PC-9 (cell line): ENCODE measurements around the gene RXRA. TPM values are rescaled to one million over a fixed set of nuclear protein-coding genes. Genes with fewer than 3 reads are reported as not detected.

Source experiments
- BruUV-seq: library from RNA; stranded (reverse); fragments of 400-500 nt; replicated peaks from 2 replicates; lab custom pipeline; 2021; lab: Mats Ljungman, UMichigan
- CTCF ChIA-PET: fragments of 300-600 bp; sonication (Branson Sonifier 250); formaldehyde crosslinking; loops from one replicate; lab custom pipeline; 2022; ENCODE audit warnings: antibody characterized with exemption; lab: Charles Lee
- POLR2A ChIA-PET: fragments of 300-600 bp; sonication (Branson Sonifier 250); formaldehyde crosslinking; loops from one replicate; lab custom pipeline; 2022; ENCODE audit warnings: antibody characterized with exemption; ENCODE audit not compliant: unreplicated experiment; lab: Charles Lee
- DNase-seq, 2 experiments: peaks; one replicate each; pipeline versions ENCODE4 v3.0.0 to v3.0.0-alpha.2; 2015 to 2022; ENCODE audit warnings: mixed read lengths in 1 of 2
- H2AFZ ChIP-seq: fragments of 200-600 bp; sonication (generic); 2 replicates; pipeline ENCODE4 v1.8.1; 2017; ENCODE audit warnings: antibody characterized with exemption
- H3F3A ChIP-seq: fragments of 200-600 bp; sonication (generic); 2 replicates; pipeline ENCODE4 v1.8.1; 2017; ENCODE audit warnings: antibody characterized with exemption, mild to moderate bottlenecking, low read depth; ENCODE audit not compliant: insufficient read depth
- H3K27ac ChIP-seq: fragments of 200-600 bp; sonication (generic); 2 replicates; pipeline ENCODE4 v1.6.1; 2016; ENCODE audit warnings: mixed run types
- H3K27me3 ChIP-seq: fragments of 200-600 bp; sonication (generic); 2 replicates; pipeline ENCODE4 v1.6.1; 2016; ENCODE audit warnings: low read depth, mixed run types; ENCODE audit not compliant: insufficient read depth
- H3K36me3 ChIP-seq: fragments of 200-600 bp; sonication (generic); 2 replicates; pipeline ENCODE4 v1.6.1; 2016; ENCODE audit warnings: low read depth, mixed run types
- H3K4me1 ChIP-seq: fragments of 200-600 bp; sonication (generic); replicated peaks from 2 replicates; pipeline ENCODE4 v1.6.1; 2016; ENCODE audit warnings: mixed run types; ENCODE audit not compliant: insufficient read depth
- H3K4me2 ChIP-seq: fragments of 200-600 bp; sonication (generic); 2 replicates; pipeline ENCODE4 v1.6.1; 2017; ENCODE audit warnings: mixed run types
- H3K4me3 ChIP-seq: fragments of 200-600 bp; sonication (generic); 2 replicates; pipeline ENCODE4 v1.6.1; 2016; ENCODE audit warnings: mixed run types
- H3K79me2 ChIP-seq: fragments of 200-600 bp; sonication (generic); 2 replicates; pipeline ENCODE4 v1.6.1; 2017; ENCODE audit warnings: low read depth, mixed run types
- H3K9me2 ChIP-seq: fragments of 200-600 bp; sonication (generic); 2 replicates; pipeline ENCODE4 v1.8.1; 2017; ENCODE audit warnings: mild to moderate bottlenecking; ENCODE audit not compliant: insufficient read depth
- H3K9me3 ChIP-seq: fragments of 200-600 bp; sonication (generic); 2 replicates; pipeline ENCODE4 v1.8.1; 2016; ENCODE audit warnings: low read depth; ENCODE audit not compliant: insufficient read depth
- H4K20me1 ChIP-seq: fragments of 200-600 bp; sonication (generic); 2 replicates; pipeline ENCODE4 v1.8.1; 2017; ENCODE audit not compliant: insufficient read depth
- CTCF ChIP-seq: fragments of 200-600 bp; sonication (generic); conservative IDR thresholded peaks from 2 replicates; pipeline ENCODE4 v1.6.1; 2017; ENCODE audit warnings: mixed run types, antibody characterized with exemption, mild to moderate bottlenecking, moderate library complexity
- EZH2 ChIP-seq: fragments of 200-600 bp; sonication (generic); IDR thresholded peaks from 2 replicates; pipeline ENCODE4 v1.8.0; 2017; ENCODE audit warnings: antibody characterized with exemption, low read depth
- intact Hi-C: fragments of 100-400 bp; cut with micrococcal nuclease; formaldehyde crosslinking; loops from one replicate; pipeline ENCODE4 v1.10.0; 2022; ENCODE audit not compliant: unreplicated experiment
- total RNA-seq: library from RNA; stranded (reverse); gene quantifications from 2 replicates; pipeline ENCODE4 v1.2.3, GENCODE V29; 2021

The RXRA gene
- total RNA-seq, 1 experiment from 2014 or later, result 146 TPM

- Histone ChIP-seq H3K36me3 (no peaks in the 10 kb centered on the region), H3F3A (peaks cover 40% of the 10 kb centered on the region), H4K20me1 (peaks cover 7% of the 10 kb centered on the region), H3K4me3 (no peak overlapping the region), H3K4me1 (peaks cover 72% of the 10 kb centered on the region), H3K27me3 (no peaks in the 10 kb centered on the region), H2AFZ (no peak overlapping the region), H3K79me2 (peaks cover 89% of the 10 kb centered on the region), H3K9me3 (no peaks in the 10 kb centered on the region), H3K9me2 (no peaks in the 10 kb centered on the region), H3K4me2 (peak overlapping the region; percentile 87), H3K27ac (peak overlapping the region; percentile 94)
- no peak for TF ChIP-seq CTCF
- TF ChIP-seq EZH2, result no peak
- no peak for DNase-seq
- ChIA-PET CTCF (no interaction called here), POLR2A (no interaction called here)
- no TSS peak for BruUV-seq
- intact Hi-C loops, result no loop called here
Measured at GRCh38 chr9:134376386-134377142, 50.3 kb downstream of the RXRA start.

DNA sequence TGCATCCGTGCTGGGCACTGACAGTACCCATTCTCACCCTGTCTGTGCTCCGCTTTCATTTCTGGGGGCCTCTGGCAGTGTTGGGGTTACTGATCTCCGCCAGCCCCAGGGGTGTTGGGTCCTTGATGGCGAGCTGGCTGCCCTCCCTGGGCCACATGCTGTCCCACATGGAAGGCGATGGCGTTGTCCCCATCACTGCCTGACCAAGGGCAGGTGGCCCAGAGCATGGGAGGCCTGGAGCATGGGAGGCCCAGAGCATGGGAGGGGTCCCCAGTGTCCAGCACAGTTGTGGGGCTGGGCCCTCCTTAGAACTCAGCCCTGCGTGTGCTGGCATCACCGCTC is 50.9 kb downstream of the RXRA start:
- peaks cover 89% of the 10 kb centered on the region for H3K79me2 ChIP-seq

DNA sequence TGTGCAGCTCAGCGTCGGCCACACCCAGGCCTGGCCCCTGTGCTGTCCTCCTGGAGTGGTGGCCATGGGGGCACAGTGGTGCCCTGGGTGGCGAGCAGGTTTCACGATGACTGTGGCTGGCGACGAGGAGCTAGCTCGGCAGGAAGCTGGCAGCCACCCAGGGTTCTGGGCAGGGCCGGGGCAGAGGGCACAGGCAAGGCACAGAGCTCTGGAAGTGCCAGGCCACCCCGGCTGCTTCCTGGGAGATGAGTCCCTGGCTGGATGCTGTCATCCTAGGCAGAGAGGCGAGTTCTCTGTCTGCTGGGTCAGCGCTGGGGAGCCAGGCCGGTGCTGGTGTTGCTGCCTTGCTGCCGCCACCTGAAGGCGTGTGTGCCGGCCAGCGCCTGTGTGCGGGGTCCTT is 51.7 kb downstream of the RXRA start:
- peaks cover 86% of the 10 kb centered on the region for H3K4me1 ChIP-seq
- H3K4me3 ChIP-seq, result peak overlapping the region; percentile 34; the same call in 1 of the 2 replicates
- CTCF ChIA-PET, result interaction anchor here (0.6 to 1.5 kb wide), 4 partner anchors 17 to 53 kb away, joined by 3 to 10 read pairs (median 6); no protein-coding TSS in a partner anchor
- H2AFZ ChIP-seq, result no peak overlapping the region
- H4K20me1 ChIP-seq, result no peaks in the 10 kb centered on the region
- no peak for TF ChIP-seq EZH2
- no peak for TF ChIP-seq CTCF
- H3K9me2 ChIP-seq, result no peaks in the 10 kb centered on the region
- peak; percentile 90 to 97 for DNase-seq
- no peaks in the 10 kb centered on the region for H3K9me3 ChIP-seq
- H3K27me3 ChIP-seq, result no peaks in the 10 kb centered on the region
- peaks cover 40% of the 10 kb centered on the region for H3F3A ChIP-seq
- intact Hi-C loops, result loop anchor here (2.0 kb wide), 1 partner anchor 65 kb away; no protein-coding TSS in a partner anchor
- peak overlapping the region; percentile 94 for H3K27ac ChIP-seq
- BruUV-seq, result no TSS peak
- POLR2A ChIA-PET, result interaction anchor here (0.5 to 1.1 kb wide), 7 partner anchors 17 to 247 kb away, joined by 3 to 15 read pairs (median 4); no protein-coding TSS in a partner anchor
- H3K79me2 ChIP-seq, result peaks cover 89% of the 10 kb centered on the region
- peak overlapping the region; percentile 87 for H3K4me2 ChIP-seq
- no peaks in the 10 kb centered on the region for H3K36me3 ChIP-seq

More for the DNA sequence above, 50.9 kb downstream of the RXRA start:
- Histone ChIP-seq H3K9me3 (no peaks in the 10 kb centered on the region), H3K4me2 (peak overlapping the region; percentile 87), H3K9me2 (no peaks in the 10 kb centered on the region), H3F3A (peaks cover 40% of the 10 kb centered on the region), H4K20me1 (peaks cover 7% of the 10 kb centered on the region), H3K36me3 (no peaks in the 10 kb centered on the region), H3K4me1 (peaks cover 77% of the 10 kb centered on the region), H3K4me3 (no peak overlapping the region), H3K27me3 (no peaks in the 10 kb centered on the region), H2AFZ (no peak overlapping the region), H3K27ac (peak overlapping the region; percentile 94)
- DNase-seq, result no peak
- BruUV-seq, result no TSS peak
- TF ChIP-seq EZH2 (no peak), CTCF (no peak)
- ChIA-PET CTCF (interaction anchor here (1.1 to 1.5 kb wide), 3 partner anchors 16 to 30 kb away, joined by 3 to 10 read pairs (median 4); no protein-coding TSS in a partner anchor), POLR2A (interaction anchor here (1.1 kb wide), 1 partner anchor 30 kb away, joined by 6 read pairs; no protein-coding TSS in a partner anchor)
- intact Hi-C loops, result no loop called here
